ENCODE results near the gene LRRC4.

The LRRC4 gene

DNA sequence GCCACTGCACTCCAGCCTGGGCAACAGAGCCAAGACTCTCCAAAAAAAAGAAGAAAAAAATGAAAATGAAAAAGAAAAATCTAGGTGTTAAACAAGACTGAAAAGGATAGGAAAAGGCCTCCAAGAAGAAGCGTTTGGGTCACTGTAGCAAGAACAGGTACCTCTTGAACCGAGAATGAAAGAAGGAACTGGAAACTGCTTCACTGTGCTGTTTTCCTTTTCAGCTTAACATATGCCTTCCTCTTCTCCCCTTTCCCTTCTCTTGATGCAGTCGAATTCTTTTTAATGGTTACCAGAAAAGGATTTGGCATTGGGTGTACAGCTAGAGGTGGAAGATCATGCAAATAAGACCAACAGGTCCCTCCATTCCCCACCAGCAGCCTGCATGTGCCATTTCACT is 28.1 kb downstream of the LRRC4 start:
- TF ChIP-seq, protein P1, sequence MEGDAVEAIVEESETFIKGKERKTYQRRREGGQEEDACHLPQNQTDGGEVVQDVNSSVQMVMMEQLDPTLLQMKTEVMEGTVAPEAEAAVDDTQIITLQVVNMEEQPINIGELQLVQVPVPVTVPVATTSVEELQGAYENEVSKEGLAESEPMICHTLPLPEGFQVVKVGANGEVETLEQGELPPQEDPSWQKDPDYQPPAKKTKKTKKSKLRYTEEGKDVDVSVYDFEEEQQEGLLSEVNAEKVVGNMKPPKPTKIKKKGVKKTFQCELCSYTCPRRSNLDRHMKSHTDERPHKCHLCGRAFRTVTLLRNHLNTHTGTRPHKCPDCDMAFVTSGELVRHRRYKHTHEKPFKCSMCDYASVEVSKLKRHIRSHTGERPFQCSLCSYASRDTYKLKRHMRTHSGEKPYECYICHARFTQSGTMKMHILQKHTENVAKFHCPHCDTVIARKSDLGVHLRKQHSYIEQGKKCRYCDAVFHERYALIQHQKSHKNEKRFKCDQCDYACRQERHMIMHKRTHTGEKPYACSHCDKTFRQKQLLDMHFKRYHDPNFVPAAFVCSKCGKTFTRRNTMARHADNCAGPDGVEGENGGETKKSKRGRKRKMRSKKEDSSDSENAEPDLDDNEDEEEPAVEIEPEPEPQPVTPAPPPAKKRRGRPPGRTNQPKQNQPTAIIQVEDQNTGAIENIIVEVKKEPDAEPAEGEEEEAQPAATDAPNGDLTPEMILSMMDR (IDR thresholded peaks at IDR 0.05): no peak

GRCh38 chr7:128000854-128001265 is 30.4 kb downstream of the LRRC4 start:
- H3K4me3 ChIP-seq (ENCODE audit: low read depth, low read length): no peak overlapping the region
- peak overlapping the region; percentile 84 for H3K27ac ChIP-seq
- no peaks in the 10 kb centered on the region for H3K9me3 ChIP-seq (ENCODE audit: control insufficient read depth, low read length)
- TF ChIP-seq, protein P1 (IDR thresholded peaks at IDR 0.05): no peak
- H3K9ac ChIP-seq: no peak overlapping the region
- peaks cover 78% of the 10 kb centered on the region for H3K4me1 ChIP-seq
- no peaks in the 10 kb centered on the region for H3K79me2 ChIP-seq
- no peaks in the 10 kb centered on the region for H3K36me3 ChIP-seq (ENCODE audit: control insufficient read depth, insufficient read depth, low read length)
- H2AFZ ChIP-seq: peak overlapping the region; percentile 6
- peak overlapping the region; percentile 32 for H3K4me2 ChIP-seq (ENCODE audit: low read length)
- no peaks in the 10 kb centered on the region for H3K27me3 ChIP-seq (ENCODE audit: control insufficient read depth, insufficient read depth, low read length)

More for the DNA sequence above, 28.1 kb downstream of the LRRC4 start:
- Histone ChIP-seq H3K9me3 (ENCODE audit: control insufficient read depth, low read length) (no peaks in the 10 kb centered on the region), H3K36me3 (ENCODE audit: control insufficient read depth, insufficient read depth, low read length) (no peaks in the 10 kb centered on the region), H3K79me2 (no peaks in the 10 kb centered on the region), H2AFZ (no peak overlapping the region), H3K27ac (peak overlapping the region; percentile 84), H3K27me3 (ENCODE audit: control insufficient read depth, insufficient read depth, low read length) (no peaks in the 10 kb centered on the region), H3K4me2 (ENCODE audit: low read length) (no peak overlapping the region), H3K4me3 (ENCODE audit: low read depth, low read length) (no peak overlapping the region), H3K4me1 (peaks cover 77% of the 10 kb centered on the region), H3K9ac (no peak overlapping the region)

GRCh38 chr7:128000048-128000447 is 31.2 kb downstream of the LRRC4 start:
- Histone ChIP-seq H3K4me1 (peaks cover 78% of the 10 kb centered on the region), H3K9me3 (ENCODE audit: control insufficient read depth, low read length) (no peaks in the 10 kb centered on the region)

DNA sequence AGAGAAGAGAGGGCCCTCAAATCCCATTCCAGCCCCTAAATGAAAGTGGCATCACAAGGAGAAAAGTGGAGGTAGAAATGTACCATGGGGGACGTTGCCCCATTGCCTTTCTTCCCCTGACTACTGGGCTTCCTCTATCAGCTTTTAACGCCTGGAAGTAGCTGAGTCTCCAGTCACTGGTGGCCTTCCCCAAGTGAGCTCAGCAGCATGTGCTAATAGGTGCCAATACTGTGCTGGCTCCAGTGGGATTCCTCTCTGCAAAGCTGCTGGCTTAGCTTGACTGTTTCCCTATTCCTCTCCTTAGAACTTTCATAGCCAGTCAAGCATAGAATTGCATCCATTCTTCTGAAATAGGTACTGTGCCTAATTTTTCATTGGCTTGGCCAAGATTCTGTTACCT is 32.6 kb downstream of the LRRC4 start:
- TF ChIP-seq, protein P1 (IDR thresholded peaks at IDR 0.05): no peak
- Histone ChIP-seq H3K79me2 (no peaks in the 10 kb centered on the region), H3K4me3 (ENCODE audit: low read depth, low read length) (no peak overlapping the region), H3K9me3 (ENCODE audit: control insufficient read depth, low read length) (no peaks in the 10 kb centered on the region), H3K27ac (no peak overlapping the region), H3K27me3 (ENCODE audit: control insufficient read depth, insufficient read depth, low read length) (no peaks in the 10 kb centered on the region), H3K4me1 (peaks cover 73% of the 10 kb centered on the region), H3K9ac (no peak overlapping the region), H3K36me3 (ENCODE audit: control insufficient read depth, insufficient read depth, low read length) (no peaks in the 10 kb centered on the region), H3K4me2 (ENCODE audit: low read length) (no peak overlapping the region), H2AFZ (no peak overlapping the region)

More at GRCh38 chr7:128000048-128000447, 31.2 kb downstream of the LRRC4 start:
- H3K27me3 ChIP-seq (ENCODE audit: control insufficient read depth, insufficient read depth, low read length): no peaks in the 10 kb centered on the region
- no peaks in the 10 kb centered on the region for H3K79me2 ChIP-seq
- H3K4me3 ChIP-seq (ENCODE audit: low read depth, low read length): no peak overlapping the region
- no peaks in the 10 kb centered on the region for H3K36me3 ChIP-seq (ENCODE audit: control insufficient read depth, insufficient read depth, low read length)
- no peak overlapping the region for H3K4me2 ChIP-seq (ENCODE audit: low read length)
- TF ChIP-seq, protein P1 (IDR thresholded peaks at IDR 0.05): no peak
- H2AFZ ChIP-seq: no peak overlapping the region
- no peak overlapping the region for H3K9ac ChIP-seq
- peak overlapping the region; percentile 84 for H3K27ac ChIP-seq

GRCh38 chr7:127997226-127997922 is 33.9 kb downstream of the LRRC4 start:
- Histone ChIP-seq H3K36me3 (ENCODE audit: control insufficient read depth, insufficient read depth, low read length) (no peaks in the 10 kb centered on the region), H3K9me3 (ENCODE audit: control insufficient read depth, low read length) (no peaks in the 10 kb centered on the region), H3K4me1 (peaks cover 68% of the 10 kb centered on the region), H3K4me3 (ENCODE audit: low read depth, low read length) (no peak overlapping the region), H3K4me2 (ENCODE audit: low read length) (no peak overlapping the region), H3K27ac (no peak overlapping the region), H3K9ac (no peak overlapping the region), H3K79me2 (no peaks in the 10 kb centered on the region), H2AFZ (no peak overlapping the region), H3K27me3 (ENCODE audit: control insufficient read depth, insufficient read depth, low read length) (no peaks in the 10 kb centered on the region)
- TF ChIP-seq, protein P1 (IDR thresholded peaks at IDR 0.05): no peak
